Adrenal gland (tissue), 12 donors: Measurements from ENCODE around the gene YWHAQ. TPM values are rescaled to one million over a fixed set of nuclear protein-coding genes. Genes with fewer than 3 reads are reported as not detected.

ENCODE experiments used
- DNase-seq, 7 donors: peaks; one replicate each; pipeline ENCODE4 v3.0.0-alpha.2; 2019 to 2020
- H3K27ac ChIP-seq, 5 donors: fragments of 200-600 bp; sonication (generic) in 4 of 5; 1 replicate in 3 of 5; 2 replicates in 2 of 5; pipeline versions ENCODE4 v1.5.1 to v1.8.0; 2016 to 2020; ENCODE audit warnings: mild to moderate bottlenecking in 1 of 5
- H3K27me3 ChIP-seq: fragments of 200-600 bp; 2 replicates; pipeline ENCODE4 v1.8.0; 2021
- H3K36me3 ChIP-seq, 2 donors: fragments of 200-600 bp; replicated peaks in 1 of 2; 1 replicate in 1 of 2; 2 replicates in 1 of 2; pipeline versions ENCODE4 v1.5.1 to v1.8.0; 2018 to 2022
- H3K4me1 ChIP-seq, 2 donors: fragments of 200-600 bp; replicated peaks in 1 of 2; 1 replicate in 1 of 2; 2 replicates in 1 of 2; pipeline versions ENCODE4 v1.5.1 to v1.8.0; 2018 to 2021
- H3K4me3 ChIP-seq, 4 donors: fragments of 200-600 bp; sonication (generic) in 3 of 4; one replicate each; pipeline ENCODE4 v1.5.1; 2016 to 2018
- H3K9me3 ChIP-seq, 3 donors: fragments of 200-600 bp; sonication (generic) in 1 of 3; replicated peaks in 1 of 3; 1 replicate in 2 of 3; 2 replicates in 1 of 3; pipeline versions ENCODE4 v1.5.1 to v1.8.0; 2016 to 2021
- POLR2A ChIP-seq, 2 donors: fragments of 450-650 bp; IDR thresholded peaks; one replicate each; pipeline ENCODE4 v1.6.1; 2017; ENCODE audit warnings: antibody characterized with exemption in 2 of 2, mild to moderate bottlenecking in 2 of 2, moderate library complexity in 1 of 2
- WGBS, 4 donors: extraction: QIAGEN DNeasy Blood & Tissue Kit in 2 of 4; methylation state at CpG; one replicate each; pipeline versions ENCODE4 v1.1.5 to v1.1.7; 2013 to 2017; 5-methylcytosine and 5-hydroxymethylcytosine counted together
- intact Hi-C, 2 donors: fragments of 100-400 bp; cut with DNase I; formaldehyde crosslinking; loops; one replicate each; pipeline versions ENCODE4 v1.14.1 to v1.15.0; 2022 to 2023
- polyA plus RNA-seq, 3 donors: library from polyadenylated mRNA; stranded (reverse); fragments of 200-250 nt in 2 of 3; fragments of 350-450 nt in 1 of 3; fragmentation: Illumina TruSeq in 1 of 3; extraction: RNeasy Lipid Tissue Mini Kit (QIAGEN cat#74804) in 1 of 3; gene quantifications; one replicate each; pipeline ENCODE4 v1.2.3, GENCODE V29; 2013 to 2014
- total RNA-seq, 9 donors: library from RNA; depleted of rRNA in 4 of 9; stranded (reverse); fragments of >200 nt in 4 of 9; fragments of 120-200 nt in 1 of 9; fragmentation: NEBNext Ultra II Directional in 1 of 9; extraction: Animal tissue kit (Norgen Biotek cat#: 25700) in 1 of 9; gene quantifications; one replicate each; pipeline versions ENCODE4 v1.1.0 to v1.2.4, GENCODE V29; 2013 to 2023
- TF ChIP-seq, protein P1 (sequence below), 6 experiments: fragments of 450-650 bp in 4 of 6; fragments of 200-600 bp in 2 of 6; sonication (generic) in 1 of 6; IDR thresholded peaks; 1 replicate in 5 of 6; 2 replicates in 1 of 6; pipeline versions ENCODE4 v1.5.1 to v1.8.0; 2016 to 2021; ENCODE audit warnings: antibody characterized with exemption in 6 of 6, mild to moderate bottlenecking in 2 of 6, moderate library complexity in 1 of 6
- donor health status: healthy with polysubstance abuse.
- donor health status: Bipolar disorder and iron deficiency.
- donor health status: DM: yes; HTN: yes; CAD: no.
- donor health status: DM: no; HTN: no; CAD: no.
- donor health status: DM: no; HTN: no; CAD: no.
- donor health status: DM: yes; HTN: yes; CAD: no.

YWHAQ gene
- total and polyA plus RNA-seq, 12 donors: 74.1 to 477 (median 241) TPM

DNA sequence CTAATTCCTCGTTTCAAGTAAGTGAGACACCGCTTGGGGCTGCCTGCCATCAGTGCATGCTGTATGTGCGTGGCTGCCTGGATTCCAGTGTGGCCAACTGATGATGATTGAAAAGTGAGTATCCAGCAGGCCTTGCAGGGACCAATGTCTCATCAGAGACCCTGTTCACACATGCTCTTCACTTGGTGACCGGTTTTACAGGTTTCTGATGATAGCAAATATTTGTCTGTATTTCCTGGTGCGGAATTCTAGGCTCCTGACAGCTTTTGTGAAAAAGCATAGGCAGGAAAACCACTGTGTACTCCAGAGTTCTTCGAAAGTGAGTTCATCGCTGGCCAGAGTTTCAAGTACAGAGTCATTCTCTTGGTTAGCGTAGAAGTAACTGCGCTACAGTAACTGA, 13.8 kb upstream of the YWHAQ start:
- intact Hi-C loops: no loop called here
- no peak overlapping the region for H3K4me3 ChIP-seq
- DNase-seq: peak in 1 of 7 donors; percentile 34

DNA sequence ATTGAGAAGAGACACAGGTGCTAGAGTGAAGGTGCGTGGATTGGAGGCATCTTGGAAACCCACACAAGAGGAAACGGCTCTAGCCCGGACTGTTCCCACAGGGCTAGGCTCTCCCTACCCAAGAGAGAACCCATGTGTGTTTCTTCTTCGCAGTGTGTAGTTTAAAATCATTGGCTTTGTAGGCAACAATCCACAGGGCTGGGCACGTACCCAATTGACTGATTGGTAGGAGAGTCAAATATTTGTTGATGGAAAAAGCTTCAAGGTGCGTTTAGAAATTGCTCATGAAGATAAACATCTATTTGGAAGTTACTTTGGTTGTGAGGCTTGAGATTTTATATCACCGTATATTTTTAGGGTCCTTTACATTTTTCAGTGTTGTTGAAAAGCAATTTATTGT, 13.2 kb upstream of the YWHAQ start:
- 84 to 93% (median 92%) methylated on average over 7 of the region's 7 CpGs for WGBS, 4 donors

More for the DNA sequence above, 13.8 kb upstream of the YWHAQ start:
- WGBS, 4 donors: 91 to 97% (median 95%) methylated on average over 9 of the region's 9 CpGs
- TF ChIP-seq, protein P1, sequence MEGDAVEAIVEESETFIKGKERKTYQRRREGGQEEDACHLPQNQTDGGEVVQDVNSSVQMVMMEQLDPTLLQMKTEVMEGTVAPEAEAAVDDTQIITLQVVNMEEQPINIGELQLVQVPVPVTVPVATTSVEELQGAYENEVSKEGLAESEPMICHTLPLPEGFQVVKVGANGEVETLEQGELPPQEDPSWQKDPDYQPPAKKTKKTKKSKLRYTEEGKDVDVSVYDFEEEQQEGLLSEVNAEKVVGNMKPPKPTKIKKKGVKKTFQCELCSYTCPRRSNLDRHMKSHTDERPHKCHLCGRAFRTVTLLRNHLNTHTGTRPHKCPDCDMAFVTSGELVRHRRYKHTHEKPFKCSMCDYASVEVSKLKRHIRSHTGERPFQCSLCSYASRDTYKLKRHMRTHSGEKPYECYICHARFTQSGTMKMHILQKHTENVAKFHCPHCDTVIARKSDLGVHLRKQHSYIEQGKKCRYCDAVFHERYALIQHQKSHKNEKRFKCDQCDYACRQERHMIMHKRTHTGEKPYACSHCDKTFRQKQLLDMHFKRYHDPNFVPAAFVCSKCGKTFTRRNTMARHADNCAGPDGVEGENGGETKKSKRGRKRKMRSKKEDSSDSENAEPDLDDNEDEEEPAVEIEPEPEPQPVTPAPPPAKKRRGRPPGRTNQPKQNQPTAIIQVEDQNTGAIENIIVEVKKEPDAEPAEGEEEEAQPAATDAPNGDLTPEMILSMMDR (IDR thresholded peaks at IDR 0.05): no peak
- TF ChIP-seq POLR2A (IDR thresholded peaks at IDR 0.05): no peak
- H3K27ac ChIP-seq: no peak overlapping the region
- no peaks in the 10 kb centered on the region for H3K9me3 ChIP-seq
- H3K4me1 ChIP-seq: no peaks in the 10 kb centered on the region
- no peaks in the 10 kb centered on the region for H3K27me3 ChIP-seq
- H3K36me3 ChIP-seq: no peaks in the 10 kb centered on the region

DNA sequence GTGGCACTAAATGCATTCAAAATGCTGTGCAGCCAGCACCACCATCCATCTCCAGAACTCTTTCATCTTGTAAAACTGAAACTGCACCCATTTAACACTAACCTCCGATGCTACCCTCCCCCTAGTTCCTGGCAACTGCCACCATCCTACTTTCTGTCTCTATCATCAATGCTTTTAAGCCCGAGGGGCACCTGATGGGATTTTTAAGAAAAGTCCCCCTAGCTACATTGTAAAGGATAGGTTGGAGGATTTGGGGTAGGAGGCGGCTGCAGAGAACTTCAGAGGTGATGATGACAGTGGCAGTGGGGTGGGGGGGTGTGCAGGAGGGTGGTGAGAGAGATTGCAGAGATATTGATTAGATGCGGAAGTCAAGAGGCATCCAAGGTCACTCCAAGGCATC, 10.8 kb upstream of the YWHAQ start:
- Histone ChIP-seq H3K27ac (no peak overlapping the region), H3K36me3 (no peaks in the 10 kb centered on the region), H3K27me3 (no peaks in the 10 kb centered on the region), H3K4me1 (peaks cover 8 to 12% of the 10 kb centered on the region in 2 donors), H3K9me3 (no peaks in the 10 kb centered on the region), H3K4me3 (no peak overlapping the region)
- intact Hi-C loops: no loop called here
- TF ChIP-seq, protein P1 (IDR thresholded peaks at IDR 0.05): no peak
- TF ChIP-seq POLR2A (IDR thresholded peaks at IDR 0.05): no peak
- DNase-seq: peak in 1 of 7 donors; percentile 24
- WGBS, 4 donors: 57 to 75% (median 65%) methylated on average over 4 of the region's 4 CpGs

More for the DNA sequence above, 13.2 kb upstream of the YWHAQ start:
- Histone ChIP-seq H3K27me3 (no peaks in the 10 kb centered on the region), H3K27ac (no peak overlapping the region), H3K36me3 (no peaks in the 10 kb centered on the region), H3K4me3 (no peak overlapping the region), H3K9me3 (no peaks in the 10 kb centered on the region), H3K4me1 (peaks cover 0 to 2% of the 10 kb centered on the region in 2 donors)
- peak in 1 of 7 donors; percentile 24 for DNase-seq
- intact Hi-C loops: no loop called here
- TF ChIP-seq POLR2A (IDR thresholded peaks at IDR 0.05): no peak
- TF ChIP-seq, protein P1 (IDR thresholded peaks at IDR 0.05): no peak

DNA sequence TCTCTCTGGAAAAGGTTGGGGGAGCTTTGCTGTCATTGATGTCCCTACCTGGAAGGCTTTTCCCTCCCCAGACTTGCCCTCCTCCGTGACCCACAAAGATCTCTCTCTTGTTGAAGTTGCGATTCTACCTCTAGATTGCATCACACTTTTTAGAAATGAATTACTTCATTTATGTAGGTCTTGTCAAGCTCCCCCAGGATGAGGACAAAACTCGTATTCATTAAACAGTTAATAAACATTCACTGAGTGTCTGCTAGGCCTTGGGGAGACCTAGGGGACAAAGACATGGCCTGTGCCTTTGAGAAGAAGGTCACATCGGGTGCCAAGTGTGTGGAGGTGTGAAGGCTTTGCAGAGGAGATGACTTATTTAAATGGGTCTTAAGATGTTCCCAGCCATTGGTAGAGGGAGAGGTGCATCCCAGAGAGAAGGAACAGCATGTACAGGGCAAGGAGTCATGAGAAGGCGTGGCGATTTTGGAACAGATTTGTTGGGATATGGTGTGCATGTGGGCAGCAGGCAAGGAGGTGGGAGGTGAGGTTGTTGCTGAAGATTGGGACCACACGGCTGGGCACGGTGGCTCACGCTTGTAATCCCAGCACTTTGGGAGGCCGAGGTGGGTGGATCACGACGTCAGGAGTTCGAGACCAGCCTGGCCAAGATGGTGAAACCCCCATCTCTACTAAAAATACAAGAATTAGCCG, 9.8 kb upstream of the YWHAQ start:
- no peaks in the 10 kb centered on the region for H3K9me3 ChIP-seq
- 81 to 95% (median 85%) methylated on average over 14 of the region's 14 CpGs for WGBS, 4 donors
- intact Hi-C loops: no loop called here
- no peak overlapping the region for H3K27ac ChIP-seq
- H3K36me3 ChIP-seq: no peaks in the 10 kb centered on the region
- no peak for TF ChIP-seq POLR2A (IDR thresholded peaks at IDR 0.05)
- TF ChIP-seq, protein P1 (IDR thresholded peaks at IDR 0.05): no peak
- H3K4me3 ChIP-seq: no peak overlapping the region
- H3K27me3 ChIP-seq: no peaks in the 10 kb centered on the region
- peaks cover 8 to 12% of the 10 kb centered on the region in 2 donors for H3K4me1 ChIP-seq
- peak in 1 of 7 donors; percentile 17 for DNase-seq
